Activated T-cell treated with anti-CD3 and anti-CD28 coated beads for 48 hours (primary cell): ENCODE data around the gene PDE4B.

Experiments
- DNase-seq: peaks from one replicate; pipeline ENCODE4 v3.0.0-alpha.2; 2020; ENCODE audit warnings: low read depth

Gene PDE4B

DNA sequence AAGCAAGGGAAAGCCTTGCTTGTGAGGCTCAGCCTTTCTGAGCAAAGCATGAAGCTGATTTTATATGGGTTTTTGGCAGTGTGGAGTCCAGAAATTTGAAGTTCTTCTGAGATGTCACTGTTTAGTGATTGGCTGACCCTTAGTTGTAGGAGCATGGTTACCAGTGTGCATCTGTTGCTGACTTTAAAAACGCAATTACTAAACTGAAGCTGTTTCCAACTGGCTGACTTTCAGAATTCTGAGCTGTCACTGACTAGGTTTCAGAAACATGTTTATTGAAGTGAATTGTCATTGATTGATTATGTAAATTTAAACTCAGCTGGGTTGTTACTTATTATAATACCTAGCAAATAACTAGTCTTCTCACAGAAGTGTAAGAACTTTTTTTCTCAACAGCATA lies 89.4 kb downstream of the PDE4B start:
- no peak for DNase-seq

DNA sequence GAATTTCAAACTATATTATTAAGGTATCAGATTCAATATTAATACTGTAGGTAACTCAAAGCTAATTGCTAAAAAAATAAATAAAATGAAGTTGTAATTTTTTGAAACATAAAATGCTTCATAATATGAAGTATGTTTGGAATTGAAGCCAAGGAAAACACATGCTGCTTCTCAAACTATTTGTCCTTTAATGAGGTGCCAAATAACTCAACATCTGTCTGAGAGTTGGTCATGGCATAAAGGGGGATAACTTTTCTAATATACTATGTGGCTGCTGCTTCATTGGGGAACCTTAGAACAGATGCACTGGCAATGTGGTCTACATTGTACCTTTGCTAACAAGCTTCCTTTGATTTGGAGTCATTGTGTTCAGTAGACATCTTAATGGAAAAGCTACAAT lies 96.7 kb downstream of the PDE4B start:
- no peak for DNase-seq

DNA sequence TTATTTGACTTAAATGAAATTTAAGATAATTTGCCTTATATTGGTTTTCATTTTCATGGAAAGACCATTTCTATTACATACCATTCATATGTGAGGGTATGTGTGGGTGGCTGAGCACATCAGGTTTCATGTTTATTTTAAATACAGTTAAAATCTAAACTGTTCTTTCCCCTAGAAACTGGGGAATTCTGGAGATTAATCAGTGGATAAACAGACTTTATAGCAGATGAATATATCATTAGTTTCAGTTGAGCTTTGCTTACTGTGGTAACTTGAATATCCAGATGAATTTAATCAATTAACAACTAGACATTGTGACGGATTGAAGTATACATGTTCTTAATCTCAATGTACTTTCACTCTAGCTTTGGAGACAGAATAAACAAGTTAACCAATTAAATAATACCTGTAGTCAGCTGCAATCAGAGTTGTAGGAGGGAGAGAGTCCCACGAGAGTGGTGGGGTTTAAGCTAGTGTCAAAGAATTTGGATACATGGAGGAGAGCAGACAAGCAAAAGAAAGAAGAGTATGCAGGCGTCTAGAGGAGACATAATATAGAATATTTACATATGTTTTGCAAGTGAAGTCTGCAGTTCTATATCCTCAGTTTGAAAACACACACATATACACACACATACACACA lies 97.6 kb downstream of the PDE4B start:
- no peak for DNase-seq

DNA sequence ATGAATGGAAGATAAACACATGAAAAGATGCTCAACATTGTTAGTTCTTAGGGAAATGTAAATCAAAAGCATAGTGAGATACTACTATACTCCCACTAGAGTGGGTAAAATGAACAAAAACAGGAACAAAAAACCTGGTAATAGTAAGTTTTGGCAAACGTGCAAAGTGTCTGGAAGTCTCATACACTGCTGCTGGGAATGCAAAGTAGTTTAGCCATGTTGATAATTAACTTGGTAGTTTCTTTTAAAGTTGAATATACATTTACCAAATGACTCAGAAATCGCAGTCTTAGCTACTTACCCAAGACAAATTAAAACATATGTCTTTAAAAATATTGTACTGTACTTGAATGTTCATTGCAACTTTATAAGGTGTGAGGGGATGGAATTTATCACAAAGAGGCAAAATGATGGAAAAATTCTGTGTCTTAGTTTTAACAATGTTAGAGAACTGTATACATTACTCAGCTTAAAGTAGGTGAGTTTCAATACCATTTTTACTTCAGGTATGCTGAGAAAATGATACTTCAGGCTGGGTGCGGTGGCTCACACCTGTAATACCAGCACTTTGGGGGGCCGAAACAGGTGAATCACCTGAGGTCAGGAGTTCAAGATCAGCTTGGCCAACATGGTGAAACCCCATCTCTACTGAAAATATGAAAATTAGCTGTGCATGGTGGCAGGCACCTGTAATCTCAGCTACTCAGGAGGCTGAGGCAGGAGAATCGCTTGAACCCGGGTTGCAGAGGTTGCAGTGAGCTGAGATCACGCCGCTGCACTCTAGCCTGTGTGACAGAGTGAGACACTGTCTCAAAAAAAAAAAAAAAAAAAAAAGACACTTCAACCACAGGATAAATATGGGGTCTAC lies 102.3 kb downstream of the PDE4B start:
- DNase-seq = no peak

DNA sequence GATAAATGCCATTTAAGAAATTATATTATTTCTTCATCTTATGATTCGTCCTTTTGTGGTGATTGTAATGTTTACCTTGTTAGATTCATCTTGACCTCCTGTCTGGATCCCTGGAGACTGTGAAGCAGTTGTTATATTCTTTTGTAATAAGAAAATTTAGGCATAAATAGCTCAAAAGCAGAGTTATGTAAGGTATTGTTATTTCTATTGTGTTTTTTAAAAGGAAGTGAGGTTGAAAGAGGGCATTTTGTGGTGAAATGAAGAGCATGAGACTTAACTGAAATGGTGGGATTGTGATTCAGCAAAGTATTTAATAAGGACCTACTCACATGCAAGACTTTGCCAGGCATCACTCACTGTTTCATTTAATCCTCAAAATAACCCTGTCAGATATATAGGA lies 104.0 kb downstream of the PDE4B start:
- no peak for DNase-seq

DNA sequence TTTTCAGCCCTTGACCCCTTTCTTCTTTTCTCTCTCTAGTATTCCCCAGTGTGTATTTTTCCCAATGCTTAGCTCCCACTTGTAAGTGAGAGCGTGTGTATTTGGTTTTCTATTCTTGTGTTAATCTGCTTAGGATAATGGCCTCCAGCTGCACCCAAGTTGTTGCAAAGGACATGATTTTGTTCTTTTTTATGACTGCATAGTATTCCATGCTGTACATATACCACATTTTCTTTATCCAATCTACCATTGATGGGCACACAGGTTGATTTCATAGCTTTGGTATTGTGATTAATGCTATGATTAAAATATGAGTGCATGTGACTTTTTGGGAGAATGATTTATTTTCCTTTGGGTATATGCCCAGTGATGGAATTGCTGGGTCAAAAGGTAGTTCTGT lies 104.8 kb downstream of the PDE4B start:
- no peak for DNase-seq

DNA sequence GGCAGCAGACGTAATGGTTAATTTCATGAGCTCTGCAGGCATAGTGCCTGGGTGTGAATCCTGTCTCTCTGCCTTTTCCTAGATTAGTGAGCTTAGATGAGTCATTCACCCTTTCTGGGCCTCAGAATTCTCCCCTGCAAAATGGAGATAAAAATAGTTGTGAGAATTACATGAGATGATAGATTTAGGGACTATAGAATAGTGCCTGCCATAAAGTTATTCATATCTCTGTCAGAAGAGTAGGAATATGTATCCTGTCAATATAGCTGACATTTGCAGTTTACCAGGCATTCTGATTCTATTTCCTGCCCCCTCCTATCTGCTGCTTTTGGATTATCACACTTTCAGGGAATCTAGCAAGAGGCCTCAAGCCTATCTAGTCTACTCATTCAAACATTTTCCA lies 112.0 kb downstream of the PDE4B start:
- DNase-seq = no peak

DNA sequence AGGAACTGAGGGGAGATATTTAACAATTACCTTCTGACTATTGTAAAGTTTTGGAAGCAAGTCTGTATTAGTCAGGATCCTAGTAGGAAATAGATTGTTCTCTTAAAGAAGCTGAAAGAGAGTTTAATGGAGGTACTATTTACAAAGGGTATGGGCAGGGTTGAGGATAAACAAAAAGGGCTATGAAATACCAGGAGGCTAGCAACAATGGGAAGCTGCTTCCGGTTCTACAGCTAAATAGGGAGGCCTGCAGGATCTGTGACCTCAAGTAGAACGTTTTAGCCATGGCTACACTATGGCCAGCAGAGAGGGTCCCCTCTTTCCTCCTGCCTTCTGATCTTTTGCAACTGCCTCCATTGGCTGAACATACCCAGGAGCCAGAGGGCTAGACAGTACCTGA lies 117.7 kb downstream of the PDE4B start:
- no peak for DNase-seq

DNA sequence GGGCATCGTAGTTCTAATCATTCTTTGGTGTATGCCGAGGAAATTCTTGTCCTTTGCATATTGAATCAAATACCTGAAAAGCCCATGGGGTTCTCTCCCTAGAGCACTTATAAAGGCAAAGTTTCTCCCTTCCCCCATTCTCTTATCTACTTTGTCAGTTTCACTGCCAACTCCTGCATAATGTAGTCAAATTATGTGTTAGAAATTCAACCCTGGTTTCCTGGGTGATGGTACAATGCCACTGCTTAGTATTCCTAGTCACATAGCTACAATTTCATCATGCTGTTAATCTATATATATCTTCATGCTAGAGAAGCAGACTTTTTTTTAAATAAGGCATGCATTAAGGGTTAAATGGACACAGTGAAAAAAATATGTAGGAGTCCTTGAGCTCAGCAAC lies 119.0 kb downstream of the PDE4B start:
- DNase-seq = no peak

DNA sequence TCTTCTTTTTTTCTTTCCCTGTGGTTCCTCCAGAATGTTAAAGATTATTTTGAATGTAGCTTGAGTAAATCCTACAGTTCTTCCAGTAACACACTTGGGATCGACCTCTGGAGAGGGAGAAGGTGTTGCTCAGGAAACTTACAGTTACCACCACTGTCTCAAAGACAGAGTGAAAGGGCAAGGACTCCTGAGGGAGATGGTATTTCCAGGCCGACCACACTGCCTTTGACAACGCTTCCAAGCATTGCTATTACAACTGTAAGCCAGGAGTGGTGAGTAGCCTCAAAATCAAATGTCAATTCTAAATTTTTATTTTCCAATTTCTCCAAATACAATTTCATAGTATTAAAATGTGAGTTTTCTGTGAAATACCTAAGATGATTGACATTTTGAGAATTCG lies 125.9 kb downstream of the PDE4B start:
- no peak for DNase-seq

DNA sequence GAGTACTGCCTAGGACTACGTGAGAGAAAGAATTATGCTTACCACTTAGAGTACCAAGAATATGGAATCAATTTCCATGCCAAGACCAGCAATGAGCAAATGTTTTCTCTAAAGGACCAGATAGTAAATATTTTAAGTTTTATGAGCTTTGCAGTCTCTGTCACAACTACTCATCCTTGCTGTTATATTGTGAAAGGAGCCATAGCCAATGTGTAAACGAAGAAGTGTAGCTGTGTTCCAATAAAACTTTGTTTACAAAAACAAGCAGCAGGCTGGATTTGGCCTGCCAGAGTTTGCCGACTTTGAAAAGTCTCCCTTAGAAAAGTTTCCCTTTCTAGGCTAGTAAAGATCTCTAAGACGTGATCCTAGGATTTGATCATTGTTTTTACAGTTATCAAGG lies 128.8 kb downstream of the PDE4B start:
- no peak for DNase-seq

DNA sequence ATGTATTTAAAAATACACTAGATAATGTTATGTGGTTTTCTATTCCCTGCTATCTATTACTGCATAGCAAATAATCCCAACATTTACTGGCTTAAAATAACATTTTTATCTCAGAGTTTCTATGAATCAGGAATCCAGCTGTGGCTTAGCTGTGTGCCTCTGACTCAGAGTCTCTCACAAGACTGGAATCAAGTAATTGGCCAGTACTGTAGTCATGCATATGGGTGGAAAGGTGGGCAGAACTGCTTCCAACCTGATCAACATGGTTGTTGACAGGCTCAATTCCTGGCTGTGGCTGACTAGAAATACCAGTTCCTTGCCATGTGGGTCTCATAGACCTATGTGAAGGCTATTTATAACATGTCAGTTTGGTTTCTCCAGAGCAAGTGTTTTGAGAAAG lies 131.8 kb downstream of the PDE4B start:
- DNase-seq = no peak

DNA sequence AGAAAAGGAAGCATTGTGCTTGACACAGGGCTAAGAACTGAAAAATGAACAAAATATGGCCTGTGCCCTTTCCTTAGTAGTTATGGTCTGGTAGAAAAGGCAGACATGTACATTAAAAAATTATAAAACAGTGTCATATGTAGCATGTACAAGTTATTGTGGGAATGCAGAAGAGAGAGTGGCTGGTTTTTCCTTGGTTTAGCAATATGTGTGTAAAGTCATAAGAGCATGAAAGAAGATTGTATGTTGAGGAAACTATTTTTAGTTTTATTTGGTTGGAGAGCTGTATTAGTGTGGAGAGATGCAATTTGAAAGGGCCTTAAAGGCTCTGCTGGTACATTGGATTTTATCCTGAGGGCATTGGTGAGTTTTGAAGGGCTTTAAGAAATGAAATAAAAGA lies 145.8 kb downstream of the PDE4B start:
- no peak for DNase-seq

DNA sequence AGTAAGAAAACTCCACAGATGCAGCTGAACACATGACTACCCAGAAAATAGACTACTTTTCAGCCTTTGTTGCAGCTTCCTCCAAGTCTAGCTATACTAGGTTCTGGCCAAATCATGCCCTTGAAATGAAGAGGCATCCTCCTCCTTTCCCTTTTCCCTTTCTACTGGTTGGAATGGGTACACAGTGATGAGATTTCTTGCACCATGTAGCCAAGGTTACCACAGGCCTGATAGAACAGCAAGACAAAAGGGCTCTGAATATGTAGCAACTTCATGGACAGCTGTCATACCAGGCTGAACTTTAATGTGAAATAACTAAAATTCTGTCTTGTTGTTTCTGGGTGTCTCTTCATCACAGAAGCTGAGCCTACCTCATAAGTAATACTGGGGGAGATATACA lies 146.5 kb downstream of the PDE4B start:
- DNase-seq = no peak

DNA sequence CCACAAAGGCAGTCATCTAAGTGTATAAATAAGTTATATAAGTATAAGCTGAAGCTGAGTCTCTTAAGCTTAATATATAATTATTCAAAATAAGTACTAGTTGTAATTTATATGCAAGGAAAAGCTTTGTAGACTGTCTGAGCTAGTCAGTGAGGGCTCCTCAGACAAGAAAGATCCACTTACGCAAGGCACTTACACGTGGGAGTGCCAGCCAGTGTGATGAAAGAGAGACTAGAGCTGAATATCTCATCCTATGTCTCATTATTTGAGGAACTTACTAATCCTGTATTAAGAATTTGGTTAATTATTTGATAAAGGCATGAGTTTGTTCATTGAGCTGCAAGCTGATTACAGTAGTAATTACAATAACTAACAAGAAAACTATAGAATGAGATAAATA lies 146.9 kb downstream of the PDE4B start:
- no peak for DNase-seq

DNA sequence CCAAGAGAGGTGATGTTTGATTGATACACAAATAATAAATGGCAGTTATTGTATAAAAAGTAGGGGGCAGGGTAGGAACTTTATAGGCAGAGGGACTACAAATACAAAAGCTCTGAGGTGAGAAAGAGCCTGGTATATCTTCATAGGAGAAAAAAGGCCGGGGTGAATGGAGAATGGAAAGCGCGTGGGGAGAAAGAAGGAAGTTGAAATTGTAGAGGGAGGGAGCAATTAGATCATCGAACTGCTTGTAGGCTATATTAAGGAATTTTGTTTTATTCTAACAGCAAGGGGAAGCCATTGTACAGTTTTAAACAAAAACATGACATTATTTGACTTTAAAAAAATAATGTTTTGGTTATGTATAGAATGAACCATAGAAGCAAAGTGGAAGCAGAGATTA lies 147.4 kb downstream of the PDE4B start:
- no peak for DNase-seq

DNA sequence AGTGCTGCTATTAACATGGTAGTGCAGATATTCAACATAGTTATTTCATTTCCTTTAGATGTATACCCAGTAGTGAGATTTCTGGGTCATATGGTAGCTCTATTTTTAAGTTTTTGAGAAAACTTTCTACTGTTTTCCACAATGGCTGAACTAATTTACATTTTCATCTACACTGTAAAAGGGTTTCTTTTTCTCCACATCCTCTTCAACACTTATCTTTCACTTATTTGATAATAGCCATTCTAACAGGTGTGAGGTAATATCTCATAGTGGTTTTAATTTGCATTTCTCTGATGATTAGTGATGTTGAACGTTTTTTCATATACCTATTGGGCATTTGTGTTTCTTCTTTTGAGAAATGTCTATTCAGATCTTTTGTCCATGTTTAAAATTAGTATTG lies 149.8 kb downstream of the PDE4B start:
- no peak for DNase-seq

DNA sequence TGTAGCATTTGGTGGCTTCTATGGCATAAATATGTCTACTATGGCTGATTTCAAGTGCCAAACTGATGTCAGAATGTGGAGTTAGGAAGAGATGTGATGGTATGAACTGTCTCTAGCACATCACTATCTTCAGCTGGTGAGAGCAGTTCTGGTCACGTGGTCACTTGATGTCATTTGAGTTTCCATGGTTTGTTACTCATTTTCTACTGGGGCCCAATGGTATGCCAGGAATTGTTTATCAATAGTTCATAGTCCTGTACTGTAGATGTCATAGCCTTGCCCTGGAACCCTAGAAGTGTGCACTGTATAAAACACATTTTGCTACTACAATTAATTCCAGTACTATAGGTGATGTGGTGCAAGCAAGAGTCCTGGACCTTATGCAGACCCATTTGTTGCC lies 153.7 kb downstream of the PDE4B start:
- DNase-seq = no peak

DNA sequence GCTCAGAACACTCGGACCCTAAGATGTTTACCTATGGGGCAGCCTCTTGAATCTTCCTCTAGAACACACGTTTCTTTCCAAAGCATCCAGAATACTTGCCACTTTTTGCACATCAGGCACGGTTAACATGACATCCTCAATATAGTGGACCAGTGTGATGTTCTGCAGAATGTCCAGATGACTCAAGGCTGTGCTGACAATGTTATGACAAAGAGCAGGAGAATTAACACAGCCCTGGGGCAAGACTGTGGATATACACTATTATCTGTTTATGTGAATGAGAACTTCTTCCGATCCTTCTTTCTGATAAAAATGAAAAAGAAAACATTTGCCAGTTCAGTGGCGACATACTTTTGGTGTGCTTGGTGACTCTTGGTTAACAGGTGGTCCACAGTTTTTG lies 154.3 kb downstream of the PDE4B start:
- DNase-seq = no peak

DNA sequence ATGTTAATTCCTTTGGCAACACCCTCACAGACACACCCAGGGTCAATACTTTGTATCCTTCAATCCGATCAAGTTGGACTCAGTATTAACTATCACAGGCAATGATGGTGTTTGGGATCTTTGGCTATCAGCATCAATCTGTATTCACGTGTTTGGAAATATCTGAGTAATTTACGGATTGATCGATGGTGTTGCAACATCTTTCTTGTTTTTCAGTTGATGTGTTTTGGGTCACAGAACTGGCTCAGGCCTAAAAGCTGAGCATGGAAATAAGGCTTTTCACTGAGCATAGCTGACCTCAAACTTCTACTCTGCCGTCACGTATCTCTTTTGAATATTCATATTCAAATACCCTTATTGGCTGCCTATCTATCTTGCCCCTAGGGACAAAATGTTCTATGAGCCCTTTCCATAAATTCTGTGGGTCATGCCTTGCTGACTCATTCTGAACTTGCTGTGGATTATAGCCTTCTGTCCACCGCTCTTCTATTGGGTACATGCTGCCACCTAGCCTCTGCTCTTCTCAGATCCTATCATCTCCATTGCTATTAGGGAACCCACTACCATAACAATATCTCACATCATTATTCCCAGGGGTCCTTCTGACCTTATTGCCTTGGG lies 156.0 kb downstream of the PDE4B start:
- no peak for DNase-seq

DNA sequence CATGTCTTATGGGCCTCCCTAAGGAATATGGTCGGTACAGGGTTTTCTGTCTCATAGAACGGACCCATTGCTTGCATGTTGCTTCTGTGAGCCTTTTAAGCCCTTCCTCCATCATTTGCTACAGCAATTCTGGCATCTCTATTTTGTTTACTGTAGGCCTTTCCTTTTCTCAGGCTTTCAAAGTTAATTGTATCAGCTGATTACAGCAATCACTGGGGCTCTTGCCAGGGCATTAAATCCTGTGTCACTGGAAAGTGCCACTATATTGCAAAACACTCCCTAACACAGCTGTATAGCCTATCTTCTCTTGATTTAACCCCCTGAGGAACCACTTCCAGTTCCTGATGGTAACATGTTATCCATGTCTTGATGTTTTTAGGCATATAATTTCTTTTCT lies 156.5 kb downstream of the PDE4B start:
- DNase-seq = no peak

DNA sequence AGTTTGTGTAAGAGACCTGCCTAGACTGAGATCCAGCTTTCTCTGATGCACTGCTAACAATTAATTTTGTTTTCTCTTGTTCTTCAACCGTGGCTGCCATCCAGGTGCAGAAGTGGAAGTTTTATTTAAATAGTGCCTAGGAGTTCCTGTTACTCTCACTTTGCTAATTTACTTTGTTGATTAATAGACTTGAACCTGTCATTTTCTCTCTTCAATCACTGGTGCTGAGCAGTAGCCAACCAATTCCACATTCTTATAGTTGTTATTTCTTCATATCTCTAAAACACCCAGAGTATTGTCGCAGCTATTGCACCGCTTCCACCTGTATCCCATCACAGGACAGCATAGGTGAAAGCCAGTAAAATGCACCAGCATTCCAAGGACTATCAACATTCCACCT lies 157.2 kb downstream of the PDE4B start:
- DNase-seq = no peak

DNA sequence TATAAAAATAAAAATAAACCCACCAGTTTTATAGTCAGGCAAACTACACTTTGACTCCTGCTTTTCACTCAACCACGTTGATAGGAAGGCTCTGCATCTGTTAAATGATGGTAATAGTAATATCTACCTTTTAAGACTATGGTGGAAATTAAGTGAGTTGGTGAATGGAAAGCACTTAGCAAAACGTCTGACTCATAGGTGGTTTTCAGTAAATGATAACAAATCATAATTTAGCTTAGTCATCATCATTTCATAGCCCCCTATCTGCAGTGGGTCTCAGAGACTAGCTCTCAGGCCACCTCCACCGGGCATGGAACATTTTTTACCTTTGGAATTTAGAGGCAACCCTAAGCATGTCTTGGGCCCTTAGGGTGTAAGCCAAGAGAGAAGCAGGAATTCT lies 160.0 kb downstream of the PDE4B start:
- no peak for DNase-seq

DNA sequence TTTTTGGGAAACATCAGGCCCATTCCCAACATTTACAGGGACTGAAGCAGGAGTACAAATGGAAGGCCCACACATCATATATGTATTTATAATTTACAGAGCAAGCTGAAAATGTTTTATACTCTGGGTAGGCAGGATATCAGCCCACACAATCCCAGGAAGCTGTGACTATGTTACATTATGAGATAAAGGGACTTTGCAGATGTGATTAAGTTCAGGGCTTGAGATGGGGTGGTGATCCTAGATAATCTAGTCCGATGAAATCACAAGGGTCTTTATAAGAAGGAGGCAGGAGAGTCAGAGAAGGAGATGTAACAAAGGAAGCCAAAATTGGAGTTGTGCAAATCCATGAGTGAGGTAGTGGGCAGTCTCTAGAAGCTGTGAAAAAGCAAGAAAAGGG lies 160.5 kb downstream of the PDE4B start:
- DNase-seq = no peak
